ENCODE results near the gene DIS3L. TPM values are rescaled to one million over a fixed set of nuclear protein-coding genes. Genes with fewer than 3 reads are reported as not detected.

The DIS3L gene
- total and polyA plus RNA-seq, 2 of the 13 experiments (the other 11 are each of a cell fraction or from before 2014, with no cell fraction given) = 21.0 to 50.5 TPM

DNA sequence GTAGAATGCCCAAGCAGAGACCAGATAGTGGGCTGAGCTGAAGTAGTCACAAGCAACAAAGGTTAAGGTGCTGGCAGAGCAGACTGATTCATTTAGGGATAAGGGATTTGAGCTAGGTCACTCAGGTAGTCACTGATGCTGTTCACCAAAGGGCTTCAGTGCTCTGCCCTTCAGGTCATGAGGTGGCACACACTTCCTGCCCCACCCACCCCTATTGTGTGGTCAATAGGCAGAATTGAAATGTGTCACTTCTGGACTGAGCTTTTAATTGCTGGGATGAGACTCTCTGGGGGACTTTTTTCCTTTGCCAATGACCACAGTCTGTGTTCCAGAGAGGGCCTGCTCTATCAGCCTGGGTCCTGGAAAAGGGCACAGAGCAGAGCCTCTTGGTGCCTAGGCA lies 2.9 kb upstream of the DIS3L start:
- no peaks in the 10 kb centered on the region for H3K9me3 ChIP-seq (ENCODE audit: low read length)
- in situ Hi-C loops (cut with HindIII; ENCODE audit: extremely low pct_ligation_motif_present, low pct_unique_long_range_greater_than_20kb) = no loop called here
- no peaks in the 10 kb centered on the region; a peak in 1 of 5 replicates for H3K27me3 ChIP-seq (ENCODE audit: control insufficient read depth in 1 of 2, insufficient read depth in 2 of 2, low read length in 2 of 2)
- no peaks in the 10 kb centered on the region for H4K20me1 ChIP-seq (ENCODE audit: insufficient read depth, low read length)
- intact Hi-C loops (cut with micrococcal nuclease; ENCODE audit: unreplicated experiment) = loop anchor here (10.0 kb wide), 1 partner anchor 94 kb away; the partner anchor contains the start of gene MAP2K1
- peaks cover 16% of the 10 kb centered on the region for H3K79me2 ChIP-seq (ENCODE audit: insufficient read depth, low read length)
- DNase-seq (ENCODE audit: low spot score) (no peak), ATAC-seq (no peak), FAIRE-seq (no peak)
- H3K9ac ChIP-seq (ENCODE audit: insufficient read depth, low read depth, low read length) = no peak overlapping the region
- CTCF ChIA-PET (ENCODE audit: low intra/inter-chr PET ratio, low total read pairs) = no interaction called here
- no peak overlapping the region for H3K4me2 ChIP-seq (ENCODE audit: low read depth, low read length)
- no TSS peak for BruUV-seq (replicated peaks)
- peaks cover 37% of the 10 kb centered on the region for H3K4me1 ChIP-seq (ENCODE audit: insufficient read depth, low read length)
- H3K27ac ChIP-seq (ENCODE audit: extremely low read length, insufficient read depth, low read length) = no peak overlapping the region
- POLR2A ChIA-PET = no interaction called here
- H2AFZ ChIP-seq (ENCODE audit: low read length) = no peak overlapping the region
- TF ChIP-seq, protein P1, sequence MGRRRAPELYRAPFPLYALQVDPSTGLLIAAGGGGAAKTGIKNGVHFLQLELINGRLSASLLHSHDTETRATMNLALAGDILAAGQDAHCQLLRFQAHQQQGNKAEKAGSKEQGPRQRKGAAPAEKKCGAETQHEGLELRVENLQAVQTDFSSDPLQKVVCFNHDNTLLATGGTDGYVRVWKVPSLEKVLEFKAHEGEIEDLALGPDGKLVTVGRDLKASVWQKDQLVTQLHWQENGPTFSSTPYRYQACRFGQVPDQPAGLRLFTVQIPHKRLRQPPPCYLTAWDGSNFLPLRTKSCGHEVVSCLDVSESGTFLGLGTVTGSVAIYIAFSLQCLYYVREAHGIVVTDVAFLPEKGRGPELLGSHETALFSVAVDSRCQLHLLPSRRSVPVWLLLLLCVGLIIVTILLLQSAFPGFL (CRISPR knock-in tag; IDR thresholded peaks at IDR 0.05) = no peak
- no peak overlapping the region for H3K4me3 ChIP-seq (replicated peaks in 1 of 3; ENCODE audit: insufficient read depth in 1 of 3, low read depth in 2 of 3, low read length in 3 of 3)
- no peaks in the 10 kb centered on the region for H3K36me3 ChIP-seq (replicated peaks in 1 of 2; ENCODE audit: control insufficient read depth in 1 of 2, insufficient read depth in 2 of 2, low read length in 2 of 2)

DNA sequence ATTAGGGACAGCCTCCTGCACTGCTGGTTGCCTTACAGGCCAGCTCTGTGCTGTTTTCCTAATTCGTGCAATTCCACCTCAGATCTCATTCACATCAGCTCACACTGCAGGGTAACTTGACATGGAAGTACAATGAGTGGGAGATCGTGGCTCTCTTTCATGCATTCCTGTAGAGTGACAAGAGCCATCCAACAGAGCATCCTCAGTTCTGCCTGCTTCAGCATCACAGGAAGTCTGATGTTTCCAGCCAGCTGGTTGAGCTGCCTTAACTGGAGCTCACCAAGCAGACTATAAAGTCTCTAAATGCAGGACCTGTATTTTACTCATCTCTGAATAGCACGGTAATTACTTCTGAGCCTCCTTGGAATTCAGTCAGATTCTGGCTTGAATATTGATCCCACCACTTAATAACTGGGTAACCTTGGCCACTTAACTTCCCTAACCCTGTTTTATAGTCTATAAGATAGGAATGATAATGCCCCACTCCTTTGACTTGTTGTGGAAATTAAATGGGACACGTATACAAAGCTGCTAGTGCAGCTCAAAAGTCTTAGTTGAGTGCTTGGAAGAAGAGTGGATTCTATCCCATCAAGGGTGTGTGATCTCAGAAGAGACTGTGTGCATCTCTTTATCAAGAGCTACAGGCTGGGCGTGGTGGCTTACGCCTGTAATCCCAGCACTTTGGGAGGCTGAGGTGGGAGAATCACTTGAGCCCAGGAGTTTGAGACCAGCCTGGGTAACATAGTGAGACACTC lies 1.4 kb upstream of the DIS3L start:
- H4K20me1 ChIP-seq (ENCODE audit: insufficient read depth, low read length) = no peaks in the 10 kb centered on the region
- H3K4me3 ChIP-seq (replicated peaks in 1 of 3; ENCODE audit: insufficient read depth in 1 of 3, low read depth in 2 of 3, low read length in 3 of 3) = peak overlapping the region in 1 of 3 experiments; percentile 82; a peak in 1 of 6 replicates
- H3K36me3 ChIP-seq (replicated peaks in 1 of 2; ENCODE audit: control insufficient read depth in 1 of 2, insufficient read depth in 2 of 2, low read length in 2 of 2) = no peaks in the 10 kb centered on the region; a peak in 1 of 5 replicates
- intact Hi-C loops (cut with micrococcal nuclease; ENCODE audit: unreplicated experiment) = loop anchor here (10.0 kb wide), 1 partner anchor 93 kb away; the partner anchor contains the start of gene MAP2K1
- H3K9me3 ChIP-seq (ENCODE audit: low read length) = no peaks in the 10 kb centered on the region
- H3K79me2 ChIP-seq (ENCODE audit: insufficient read depth, low read length) = peaks cover 29% of the 10 kb centered on the region
- no peak for FAIRE-seq
- no peak for ATAC-seq
- H2AFZ ChIP-seq (ENCODE audit: low read length) = no peak overlapping the region
- in situ Hi-C loops (cut with HindIII; ENCODE audit: extremely low pct_ligation_motif_present, low pct_unique_long_range_greater_than_20kb) = no loop called here
- DNase-seq (ENCODE audit: low spot score) = no peak
- ChIA-PET CTCF (ENCODE audit: low intra/inter-chr PET ratio, low total read pairs) (no interaction called here), POLR2A (no interaction called here)
- 97% methylated on average over 5 of the region's 6 CpGs for WGBS (ENCODE audit: low lambda C conversion rate)
- no TSS peak for BruUV-seq (replicated peaks)
- peak overlapping the region; percentile 93; the same call in 1 of the 2 replicates for H3K9ac ChIP-seq (ENCODE audit: insufficient read depth, low read depth, low read length)
- H3K27ac ChIP-seq (ENCODE audit: extremely low read length, insufficient read depth, low read length) = no peak overlapping the region
- H3K4me2 ChIP-seq (ENCODE audit: low read depth, low read length) = peak overlapping the region; percentile 94
- H3K27me3 ChIP-seq (ENCODE audit: control insufficient read depth in 1 of 2, insufficient read depth in 2 of 2, low read length in 2 of 2) = no peaks in the 10 kb centered on the region; a peak in 1 of 5 replicates
- peaks cover 52% of the 10 kb centered on the region for H3K4me1 ChIP-seq (ENCODE audit: insufficient read depth, low read length)
- TF ChIP-seq MBD4 (IDR thresholded peaks at IDR 0.05; ENCODE audit: borderline replicate concordance, low read length) = no peak
- TF ChIP-seq PCBP2 (optimal IDR thresholded peaks at IDR 0.05; ENCODE audit: low read depth, low read length, poor library complexity, severe bottlenecking) = no peak
- TF ChIP-seq SNRNP70 (IDR thresholded peaks at IDR 0.05; ENCODE audit: low read depth, low read length) = no peak
- TF ChIP-seq, protein P2, sequence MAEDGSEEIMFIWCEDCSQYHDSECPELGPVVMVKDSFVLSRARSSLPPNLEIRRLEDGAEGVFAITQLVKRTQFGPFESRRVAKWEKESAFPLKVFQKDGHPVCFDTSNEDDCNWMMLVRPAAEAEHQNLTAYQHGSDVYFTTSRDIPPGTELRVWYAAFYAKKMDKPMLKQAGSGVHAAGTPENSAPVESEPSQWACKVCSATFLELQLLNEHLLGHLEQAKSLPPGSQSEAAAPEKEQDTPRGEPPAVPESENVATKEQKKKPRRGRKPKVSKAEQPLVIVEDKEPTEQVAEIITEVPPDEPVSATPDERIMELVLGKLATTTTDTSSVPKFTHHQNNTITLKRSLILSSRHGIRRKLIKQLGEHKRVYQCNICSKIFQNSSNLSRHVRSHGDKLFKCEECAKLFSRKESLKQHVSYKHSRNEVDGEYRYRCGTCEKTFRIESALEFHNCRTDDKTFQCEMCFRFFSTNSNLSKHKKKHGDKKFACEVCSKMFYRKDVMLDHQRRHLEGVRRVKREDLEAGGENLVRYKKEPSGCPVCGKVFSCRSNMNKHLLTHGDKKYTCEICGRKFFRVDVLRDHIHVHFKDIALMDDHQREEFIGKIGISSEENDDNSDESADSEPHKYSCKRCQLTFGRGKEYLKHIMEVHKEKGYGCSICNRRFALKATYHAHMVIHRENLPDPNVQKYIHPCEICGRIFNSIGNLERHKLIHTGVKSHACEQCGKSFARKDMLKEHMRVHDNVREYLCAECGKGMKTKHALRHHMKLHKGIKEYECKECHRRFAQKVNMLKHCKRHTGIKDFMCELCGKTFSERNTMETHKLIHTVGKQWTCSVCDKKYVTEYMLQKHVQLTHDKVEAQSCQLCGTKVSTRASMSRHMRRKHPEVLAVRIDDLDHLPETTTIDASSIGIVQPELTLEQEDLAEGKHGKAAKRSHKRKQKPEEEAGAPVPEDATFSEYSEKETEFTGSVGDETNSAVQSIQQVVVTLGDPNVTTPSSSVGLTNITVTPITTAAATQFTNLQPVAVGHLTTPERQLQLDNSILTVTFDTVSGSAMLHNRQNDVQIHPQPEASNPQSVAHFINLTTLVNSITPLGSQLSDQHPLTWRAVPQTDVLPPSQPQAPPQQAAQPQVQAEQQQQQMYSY (CRISPR knock-in tag; IDR thresholded peaks at IDR 0.05) = no peak
- no peak for TF ChIP-seq ZKSCAN8 (CRISPR knock-in tag; IDR thresholded peaks at IDR 0.05; ENCODE audit: borderline replicate concordance)
- no peak for TF ChIP-seq ZNF564 (CRISPR knock-in tag; IDR thresholded peaks at IDR 0.05)
- no peak for TF ChIP-seq PPARG (CRISPR knock-in tag; conservative IDR thresholded peaks at IDR 0.05)
- TF ChIP-seq ZFX (CRISPR knock-in tag; IDR thresholded peaks at IDR 0.05; ENCODE audit: low read depth) = no peak
- TF ChIP-seq ZNF234 (CRISPR knock-in tag; conservative IDR thresholded peaks at IDR 0.05) = no peak
- TF ChIP-seq, protein P3, sequence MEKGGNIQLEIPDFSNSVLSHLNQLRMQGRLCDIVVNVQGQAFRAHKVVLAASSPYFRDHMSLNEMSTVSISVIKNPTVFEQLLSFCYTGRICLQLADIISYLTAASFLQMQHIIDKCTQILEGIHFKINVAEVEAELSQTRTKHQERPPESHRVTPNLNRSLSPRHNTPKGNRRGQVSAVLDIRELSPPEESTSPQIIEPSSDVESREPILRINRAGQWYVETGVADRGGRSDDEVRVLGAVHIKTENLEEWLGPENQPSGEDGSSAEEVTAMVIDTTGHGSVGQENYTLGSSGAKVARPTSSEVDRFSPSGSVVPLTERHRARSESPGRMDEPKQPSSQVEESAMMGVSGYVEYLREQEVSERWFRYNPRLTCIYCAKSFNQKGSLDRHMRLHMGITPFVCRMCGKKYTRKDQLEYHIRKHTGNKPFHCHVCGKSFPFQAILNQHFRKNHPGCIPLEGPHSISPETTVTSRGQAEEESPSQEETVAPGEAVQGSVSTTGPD (CRISPR knock-in tag; IDR thresholded peaks at IDR 0.05) = no peak

All from HepG2 (cell line).